Ovary (tissue), 3 donors: ENCODE results near the gene RTKN.

Experiments
- CTCF ChIP-seq, 3 donors: fragments of 450-650 bp in 2 of 3; fragments of 200-600 bp in 1 of 3; IDR thresholded peaks; one replicate each; pipeline versions ENCODE4 v1.5.1 to v1.8.0; 2016 to 2022; ENCODE audit warnings: antibody characterized with exemption in 3 of 3, mild to moderate bottlenecking in 1 of 3
- EP300 ChIP-seq: sonication (generic); formaldehyde crosslinking; IDR thresholded peaks from one replicate; pipeline ENCODE4 v1.6.1; 2017; ENCODE audit warnings: antibody characterized with exemption
- POLR2A ChIP-seq: fragments of 450-650 bp; IDR thresholded peaks from one replicate; pipeline ENCODE4 v1.6.1; 2017; ENCODE audit warnings: antibody characterized with exemption, mild to moderate bottlenecking, moderate library complexity
- donor health status: DM: no; HTN: no; CAD: no.

- TF ChIP-seq CTCF (IDR thresholded peaks at IDR 0.05) (no peak), POLR2A (no peak), EP300 (no peak)
Observed at GRCh38 chr2:74393525-74393924, 48.2 kb downstream of the RTKN start.
